Left cardiac atrium (tissue), 4 donors: ENCODE results near the gene SRRM5. TPM values are rescaled to one million over a fixed set of nuclear protein-coding genes. Genes with fewer than 3 reads are reported as not detected.
A peak's percentile ranks its signal among the peaks of the same experiment; 100 is the strongest.

ENCODE experiments used
- ATAC-seq, 2 donors: fragments of 200-7000 bp; cut with Tn5 transposase; one replicate each; pipeline ENCODE4 v1.9.1; 2020; ENCODE audit warnings: mild to moderate bottlenecking in 2 of 2, moderate library complexity in 2 of 2
- DNase-seq: peaks from one replicate; pipeline ENCODE4 v3.0.0-alpha.2; 2020
- intact Hi-C, 2 donors: fragments of 100-400 bp; cut with DNase I; formaldehyde crosslinking; loops; one replicate each; pipeline versions ENCODE4 v1.14.1 to v1.15.1; 2022 to 2023
- total RNA-seq, 2 donors: library from RNA; stranded (reverse); fragmentation: NEBNext Ultra II Directional; extraction: Animal tissue kit (Norgen Biotek cat#: 25700); gene quantifications; one replicate each; pipeline ENCODE4 v1.2.1, GENCODE V29; 2021
- donor health status: DM: no; HTN: yes; CAD: no.
- donor health status: DM: no; HTN: yes; CAD: no; lungs with severe emphysema.
- donor health status: DM: yes; HTN: yes; CAD: no.
- donor health status: Dilated cardiomyopathy.

The SRRM5 gene
- total RNA-seq, 2 donors from 2014 or later, result 0.10 to 0.18 TPM

- intact Hi-C loops, result no loop called here
- peak in 1 of 2 donors; percentile 14 for ATAC-seq
- no peak for DNase-seq
Observed at GRCh38 chr19:43607238-43608205, 4.4 kb upstream of the SRRM5 start.

DNA sequence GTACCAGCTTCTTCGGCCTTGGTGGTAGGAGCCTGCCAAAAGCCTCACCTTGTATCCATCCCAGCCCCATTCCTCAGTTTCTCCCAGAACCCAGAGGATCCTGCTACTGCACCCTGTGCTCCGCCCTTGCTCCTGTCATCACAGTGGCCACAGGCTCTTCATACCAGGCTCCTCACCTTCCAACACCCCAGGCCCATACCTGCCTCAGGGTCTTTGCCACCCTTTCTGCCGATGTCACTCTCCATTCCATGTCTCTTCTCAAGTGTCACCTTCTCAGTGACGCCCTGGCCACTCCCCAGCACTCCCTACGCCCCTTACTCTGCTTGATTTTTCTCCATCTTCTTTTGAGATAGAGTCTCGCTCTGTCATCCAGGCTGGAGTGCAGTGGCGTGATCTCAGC lies 2.0 kb upstream of the SRRM5 start:
- intact Hi-C loops, result no loop called here
- DNase-seq (no peak), ATAC-seq (no peak)

DNA sequence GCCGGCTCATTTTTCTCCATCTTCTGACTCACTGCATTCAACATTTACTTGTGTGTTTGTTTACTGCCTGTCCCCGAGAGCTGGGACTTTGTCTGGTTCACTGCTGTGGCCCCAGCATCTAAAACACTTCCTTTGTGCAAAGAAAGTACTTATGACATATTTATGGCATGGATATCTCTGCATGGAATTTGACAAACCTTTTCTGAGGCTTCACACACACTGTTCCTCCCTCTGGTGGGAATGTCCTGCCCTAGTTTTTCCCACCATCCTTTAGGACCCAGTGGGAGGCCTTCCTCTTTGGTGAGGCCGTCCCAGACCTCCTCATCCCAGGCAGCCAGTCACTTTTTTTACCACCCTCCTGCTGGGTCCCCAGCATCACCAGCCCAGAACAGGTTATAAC lies 1.4 kb upstream of the SRRM5 start:
- DNase-seq, result no peak
- no peak for ATAC-seq
- intact Hi-C loops, result no loop called here

DNA sequence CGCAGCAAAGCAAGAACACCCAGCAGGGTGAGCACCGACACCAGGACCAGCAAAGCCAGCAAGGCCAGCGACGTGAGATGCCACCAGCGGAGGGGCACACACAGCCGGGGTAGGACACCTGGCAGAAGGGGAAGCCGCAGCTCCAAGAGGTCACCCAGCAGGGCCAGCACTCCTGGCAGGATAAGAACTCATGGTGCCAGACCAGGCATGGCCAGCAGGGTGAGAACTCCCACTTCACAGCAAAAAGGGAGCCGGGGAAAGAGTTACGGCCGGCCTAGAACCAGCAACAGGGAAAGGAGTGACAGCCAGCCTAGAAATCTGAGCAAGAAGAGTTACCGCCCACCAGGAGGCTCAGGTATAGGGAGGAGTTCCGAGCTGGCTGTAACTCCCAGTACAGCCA lies 486 bp downstream of the SRRM5 start:
- peak in 1 of 2 donors; percentile 15 for ATAC-seq
- intact Hi-C loops, result no loop called here

GRCh38 chr19:43616306-43616705 lies 4.4 kb downstream of the SRRM5 start:
- DNase-seq (no peak), ATAC-seq (no peak)
- intact Hi-C loops, result no loop called here

More for the DNA sequence above, 486 bp downstream of the SRRM5 start:
- DNase-seq, result no peak

DNA sequence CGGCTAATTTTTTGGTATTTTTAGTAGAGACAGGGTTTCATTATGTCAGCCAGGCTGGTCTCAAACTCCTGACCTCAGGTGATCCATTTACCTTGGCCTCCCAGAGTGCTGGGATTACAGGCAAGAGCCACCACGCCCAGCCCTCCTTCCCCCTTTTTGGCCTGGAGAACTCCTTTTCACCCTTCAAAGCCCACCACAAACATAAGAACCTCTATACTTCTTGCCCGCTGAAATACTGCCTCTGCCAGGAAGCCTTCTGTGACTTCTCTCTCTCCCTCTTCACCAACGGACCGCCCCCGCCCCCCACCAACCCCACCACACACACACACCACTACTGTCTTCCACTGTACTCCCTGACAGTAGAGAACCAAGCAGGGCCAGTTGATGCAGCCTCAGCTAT lies 5.1 kb downstream of the SRRM5 start:
- DNase-seq, result no peak
- ATAC-seq, result no peak
- intact Hi-C loops, result no loop called here

DNA sequence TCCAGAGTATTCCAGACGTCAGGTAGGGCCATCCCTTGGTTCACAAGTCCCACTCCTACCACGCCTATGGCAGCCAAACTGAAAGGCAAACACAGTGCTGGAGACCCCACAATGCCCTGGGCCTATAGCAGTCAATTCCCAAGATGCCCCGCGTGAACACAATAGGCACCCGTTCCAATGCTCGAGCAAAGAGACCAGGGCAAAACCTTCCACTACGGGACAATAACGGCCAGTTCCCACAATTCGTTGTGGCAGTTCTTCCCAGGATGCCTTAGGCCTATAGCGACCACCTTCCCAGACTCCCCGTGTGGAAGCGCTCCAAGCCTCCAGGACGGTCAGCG lies 7.0 kb downstream of the SRRM5 start:
- DNase-seq, result no peak
- peak; percentile 20 to 34 for ATAC-seq
- intact Hi-C loops, result loop anchor here in 1 of 2 donors (1.0 kb wide), 1 partner anchor 23 kb away; the partner anchor contains the start of genes IRGQ and ZNF576

GRCh38 chr19:43619262-43620060 lies 7.6 kb downstream of the SRRM5 start, which contains the start of gene ZNF428:
TSS of gene ZNF428 (minus strand) at chr19:43619629. CDS start at chr19:43614304, 5,325 bp downstream.
- intact Hi-C loops, result loop anchor here in 1 of 2 donors (1.0 kb wide), 1 partner anchor 23 kb away; the partner anchor contains the start of genes IRGQ and ZNF576
- ATAC-seq (peak; percentile 96 to 97), DNase-seq (peak; percentile 88)

- DNase-seq, result peak; percentile 92
- no peak for ATAC-seq
- intact Hi-C loops, result no loop called here
Observed at GRCh38 chr19:43620061-43621001, 8.4 kb downstream of the SRRM5 start.

DNA sequence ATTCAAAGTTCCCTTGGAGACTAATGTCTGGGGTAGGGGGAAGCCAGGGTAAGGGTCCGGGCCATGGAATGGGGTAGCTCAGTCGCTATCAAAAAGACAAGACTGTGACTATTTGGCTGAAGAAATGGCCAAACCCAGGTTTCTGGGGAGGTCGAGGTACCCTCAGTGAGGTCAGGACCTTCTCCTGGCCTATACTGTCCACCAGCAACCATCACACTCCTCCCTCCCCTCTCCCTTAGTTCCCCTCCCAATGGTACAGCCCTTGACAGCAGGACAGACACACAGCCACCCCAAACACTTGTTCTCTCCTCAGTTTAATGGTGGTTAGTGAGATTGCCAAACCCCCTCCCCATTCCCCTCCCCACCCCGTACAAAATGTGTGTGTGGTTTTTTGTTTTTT lies 10.2 kb downstream of the SRRM5 start:
- intact Hi-C loops, result no loop called here
- ATAC-seq (no peak), DNase-seq (no peak)

- intact Hi-C loops, result no loop called here
- ATAC-seq, result no peak
- DNase-seq, result no peak
Observed at GRCh38 chr19:43622956-43623355, 11.1 kb downstream of the SRRM5 start.

GRCh38 chr19:43623889-43624670 lies 12.2 kb downstream of the SRRM5 start:
- DNase-seq (no peak), ATAC-seq (no peak)
- intact Hi-C loops, result no loop called here

- intact Hi-C loops, result no loop called here
- DNase-seq, result peak; percentile 59
- ATAC-seq, result peak in 1 of 2 donors; percentile 19
Observed at GRCh38 chr19:43624933-43625332, 13.0 kb downstream of the SRRM5 start.

- DNase-seq, result no peak
- intact Hi-C loops, result no loop called here
- ATAC-seq, result no peak
Observed at GRCh38 chr19:43625918-43626579, 14.2 kb downstream of the SRRM5 start.

- intact Hi-C loops, result no loop called here
- ATAC-seq (no peak), DNase-seq (no peak)
Observed at GRCh38 chr19:43626838-43627237, 14.9 kb downstream of the SRRM5 start.

- ATAC-seq, result no peak
- intact Hi-C loops, result no loop called here
- DNase-seq, result no peak
Observed at GRCh38 chr19:43628646-43629326, 16.9 kb downstream of the SRRM5 start.

DNA sequence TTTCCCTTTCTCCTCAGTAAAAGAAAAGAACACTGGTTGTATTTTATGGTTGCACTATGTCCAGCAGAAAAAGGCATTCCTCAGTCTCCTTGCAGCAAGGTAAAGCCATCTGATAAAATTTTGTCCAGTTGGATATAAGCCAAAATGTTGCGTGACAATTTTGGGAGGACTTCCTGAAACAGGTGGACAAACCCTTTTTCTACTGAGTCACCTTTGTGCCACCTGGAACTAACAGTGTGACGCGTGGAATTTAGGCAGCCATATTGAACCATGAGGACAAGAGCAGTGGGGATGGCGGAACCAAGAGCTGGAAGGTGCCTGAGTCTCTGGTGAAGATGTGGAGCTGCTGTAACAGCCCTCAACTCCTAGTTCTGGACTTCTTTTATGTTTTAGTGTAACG lies 19.6 kb downstream of the SRRM5 start:
- ATAC-seq (no peak), DNase-seq (no peak)

More for the DNA sequence above, 19.6 kb downstream of the SRRM5 start:
- intact Hi-C loops, result no loop called here
